Measurements from ENCODE around the gene CACNG1. TPM values are rescaled to one million over a fixed set of nuclear protein-coding genes. Genes with fewer than 3 reads are reported as not detected.

Gene CACNG1
- total RNA-seq, 1 experiment from 2014 or later, result not detected

GRCh38 chr17:67025216-67025792, 19.1 kb upstream of the CACNG1 start:
- Mint-ChIP-seq H3K4me1 (no peaks in the 10 kb centered on the region), H3K27me3 (ENCODE audit: low read depth) (no peaks in the 10 kb centered on the region), H3K36me3 (ENCODE audit: insufficient read depth in 1 of 3, low read depth in 3 of 3) (no peaks in the 10 kb centered on the region), H3K4me3 (no peak overlapping the region), H3K27ac (no peak overlapping the region), H3K9me3 (no peaks in the 10 kb centered on the region)
- H4K91ac ChIP-seq (ENCODE audit: insufficient read length, low read depth, low read length), result no peak overlapping the region
- no peak for DNase-seq
- no peak overlapping the region for H3K4me2 ChIP-seq (ENCODE audit: insufficient read depth, insufficient read length, low read length)
- H2AK5ac ChIP-seq (ENCODE audit: insufficient read length, low read length), result no peak overlapping the region
- H4K5ac ChIP-seq (ENCODE audit: insufficient read length, low read depth, low read length), result no peak overlapping the region
- no peaks in the 10 kb centered on the region for H4K20me1 ChIP-seq (ENCODE audit: control insufficient read depth, insufficient read depth, insufficient read length)
- H3K23ac ChIP-seq (ENCODE audit: insufficient read length, low read depth, low read length), result no peak overlapping the region
- no peak overlapping the region for H3K9ac ChIP-seq (ENCODE audit: extremely low read depth, insufficient read length, low read length)
- H2AFZ ChIP-seq (ENCODE audit: low read length), result no peak overlapping the region
- H2BK20ac ChIP-seq (ENCODE audit: low read depth, low read length, poor library complexity, severe bottlenecking), result no peak overlapping the region
- no peak for TF ChIP-seq CTCF (conservative IDR thresholded peaks at IDR 0.05)
- H3K27me3 ChIP-seq (ENCODE audit: insufficient read depth, low read length), result no peaks in the 10 kb centered on the region
- no peak overlapping the region for H3K27ac ChIP-seq (ENCODE audit: insufficient read length, low read depth, low read length)
- H3T11ph ChIP-seq (ENCODE audit: low read length), result no peak overlapping the region
- H3K79me2 ChIP-seq (ENCODE audit: insufficient read depth, low read length), result no peaks in the 10 kb centered on the region
- H3K79me1 ChIP-seq (ENCODE audit: insufficient read depth, low read depth, low read length, poor library complexity, severe bottlenecking), result no peaks in the 10 kb centered on the region
- WGBS (ENCODE audit: extremely low coverage, insufficient read length, low lambda C conversion rate), result no CpG with 5 or more reads among the region's 20 CpGs
- no peak overlapping the region for H3K14ac ChIP-seq (ENCODE audit: insufficient read depth, low read length)
- H2BK15ac ChIP-seq (ENCODE audit: low read depth, low read length), result no peak overlapping the region
- no peak overlapping the region for H3K18ac ChIP-seq (ENCODE audit: insufficient read length, low read depth, low read length)
- H2BK120ac ChIP-seq (ENCODE audit: low read depth, low read length, poor library complexity, severe bottlenecking), result no peak overlapping the region
- no peak overlapping the region for H2BK12ac ChIP-seq (ENCODE audit: insufficient read length, low read depth, low read length)
- no peak overlapping the region for H3K56ac ChIP-seq (ENCODE audit: insufficient read length, low read depth, low read length)
- no peaks in the 10 kb centered on the region for H3K9me3 ChIP-seq (ENCODE audit: control insufficient read depth, low read depth, low read length)
- no peak overlapping the region for H3K4ac ChIP-seq (ENCODE audit: low read depth, low read length)
- H4K8ac ChIP-seq (replicated peaks; ENCODE audit: insufficient read length, low read depth, low read length), result no peak overlapping the region
- H3K4me1 ChIP-seq (ENCODE audit: insufficient read depth, low read length), result no peaks in the 10 kb centered on the region
- no peak overlapping the region for H2BK5ac ChIP-seq (ENCODE audit: insufficient read length, low read length)
- H3K23me2 ChIP-seq (ENCODE audit: insufficient read length, low read depth, low read length, poor library complexity, severe bottlenecking), result no peaks in the 10 kb centered on the region

Data from H9 (cell line).